BJ (cell line): ENCODE measurements around the gene TH. TPM values are rescaled to one million over a fixed set of nuclear protein-coding genes. Genes with fewer than 3 reads are reported as not detected.

Source experiments
- CTCF ChIA-PET: fragments of 350-600 bp; formaldehyde crosslinking; extraction: SDS; loops from one replicate; lab custom pipeline; 2021; ENCODE audit warnings: antibody characterized with exemption, inconsistent platforms; lab: Yijun Ruan, JAX
- POLR2A ChIA-PET: fragments of 300-600 bp; sonication (Branson Sonifier 250); formaldehyde crosslinking; extraction: SDS; loops from one replicate; lab custom pipeline; 2021; ENCODE audit warnings: antibody characterized with exemption; lab: Charles Lee
- DNase-seq: peaks from one replicate; pipeline ENCODE4 v3.0.0-alpha.2; 2011; ENCODE audit warnings: low read depth
- H3K27me3 ChIP-seq: 2 replicates; pipeline ENCODE4 v1.6.0; 2011; ENCODE audit warnings: low read length; ENCODE audit not compliant: control insufficient read depth, insufficient read depth
- H3K36me3 ChIP-seq: 2 replicates; pipeline ENCODE4 v1.5.1; 2011; ENCODE audit warnings: low read length; ENCODE audit not compliant: control insufficient read depth, insufficient read depth
- H3K4me3 ChIP-seq: 2 replicates; pipeline ENCODE4 v1.5.1; 2011; ENCODE audit warnings: low read depth, mild to moderate bottlenecking, control low read depth, low read length
- polyA plus RNA-seq: library from polyadenylated mRNA; depleted of rRNA; stranded (reverse); fragments of >200 nt; gene quantifications from 2 replicates; pipeline ENCODE4 v1.2.3, GENCODE V29; 2011
- TF ChIP-seq, protein P1 (sequence below): IDR thresholded peaks from 2 replicates; pipeline ENCODE4 v1.5.1; 2011; ENCODE audit warnings: low read depth, mild to moderate bottlenecking, control low read depth, inconsistent platforms, low read length, moderate library complexity; ENCODE audit not compliant: insufficient read depth

TH gene
- polyA plus RNA-seq, 1 experiment, result not detected

DNA sequence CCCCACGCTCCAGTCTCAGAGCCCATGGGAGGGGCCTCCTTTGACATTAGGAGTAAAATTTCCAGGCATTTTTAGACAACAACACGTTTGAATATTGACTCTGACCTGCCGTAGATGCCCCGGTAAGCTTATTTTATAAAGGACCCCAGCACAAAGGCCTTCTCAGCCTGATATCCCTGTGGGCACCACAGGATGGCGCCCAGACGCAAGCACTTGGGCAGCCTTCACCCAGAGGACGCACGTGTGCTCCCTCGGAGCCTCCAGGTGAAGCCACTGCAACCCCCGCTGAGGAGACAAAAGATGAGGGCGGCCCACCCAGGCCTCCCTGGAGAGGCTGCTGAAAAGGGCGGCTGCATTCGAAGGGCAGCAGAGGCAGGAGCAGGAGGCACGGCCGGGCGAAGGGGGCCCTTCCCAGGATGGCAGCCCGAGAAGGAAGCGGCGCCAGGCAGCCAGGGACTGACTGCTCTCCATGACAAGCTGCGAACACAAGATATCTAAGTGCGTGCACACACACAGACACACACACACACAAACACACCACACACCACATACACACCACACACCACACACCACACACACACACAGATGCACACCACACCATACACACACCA is 15.2 kb upstream of the TH start:
- no peaks in the 10 kb centered on the region for H3K36me3 ChIP-seq
- TF ChIP-seq, protein P1, sequence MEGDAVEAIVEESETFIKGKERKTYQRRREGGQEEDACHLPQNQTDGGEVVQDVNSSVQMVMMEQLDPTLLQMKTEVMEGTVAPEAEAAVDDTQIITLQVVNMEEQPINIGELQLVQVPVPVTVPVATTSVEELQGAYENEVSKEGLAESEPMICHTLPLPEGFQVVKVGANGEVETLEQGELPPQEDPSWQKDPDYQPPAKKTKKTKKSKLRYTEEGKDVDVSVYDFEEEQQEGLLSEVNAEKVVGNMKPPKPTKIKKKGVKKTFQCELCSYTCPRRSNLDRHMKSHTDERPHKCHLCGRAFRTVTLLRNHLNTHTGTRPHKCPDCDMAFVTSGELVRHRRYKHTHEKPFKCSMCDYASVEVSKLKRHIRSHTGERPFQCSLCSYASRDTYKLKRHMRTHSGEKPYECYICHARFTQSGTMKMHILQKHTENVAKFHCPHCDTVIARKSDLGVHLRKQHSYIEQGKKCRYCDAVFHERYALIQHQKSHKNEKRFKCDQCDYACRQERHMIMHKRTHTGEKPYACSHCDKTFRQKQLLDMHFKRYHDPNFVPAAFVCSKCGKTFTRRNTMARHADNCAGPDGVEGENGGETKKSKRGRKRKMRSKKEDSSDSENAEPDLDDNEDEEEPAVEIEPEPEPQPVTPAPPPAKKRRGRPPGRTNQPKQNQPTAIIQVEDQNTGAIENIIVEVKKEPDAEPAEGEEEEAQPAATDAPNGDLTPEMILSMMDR, result peak; percentile 46; the same call in 1 of the 2 replicates
- POLR2A ChIA-PET, result no interaction called here
- CTCF ChIA-PET, result interaction anchor here (0.7 to 5.8 kb wide), 7 partner anchors 8 to 345 kb away, joined by 3 to 36 read pairs (median 5); partner anchors contain the start of gene TH
- H3K4me3 ChIP-seq, result no peak overlapping the region
- DNase-seq, result no peak
- peaks cover 1% of the 10 kb centered on the region for H3K27me3 ChIP-seq

DNA sequence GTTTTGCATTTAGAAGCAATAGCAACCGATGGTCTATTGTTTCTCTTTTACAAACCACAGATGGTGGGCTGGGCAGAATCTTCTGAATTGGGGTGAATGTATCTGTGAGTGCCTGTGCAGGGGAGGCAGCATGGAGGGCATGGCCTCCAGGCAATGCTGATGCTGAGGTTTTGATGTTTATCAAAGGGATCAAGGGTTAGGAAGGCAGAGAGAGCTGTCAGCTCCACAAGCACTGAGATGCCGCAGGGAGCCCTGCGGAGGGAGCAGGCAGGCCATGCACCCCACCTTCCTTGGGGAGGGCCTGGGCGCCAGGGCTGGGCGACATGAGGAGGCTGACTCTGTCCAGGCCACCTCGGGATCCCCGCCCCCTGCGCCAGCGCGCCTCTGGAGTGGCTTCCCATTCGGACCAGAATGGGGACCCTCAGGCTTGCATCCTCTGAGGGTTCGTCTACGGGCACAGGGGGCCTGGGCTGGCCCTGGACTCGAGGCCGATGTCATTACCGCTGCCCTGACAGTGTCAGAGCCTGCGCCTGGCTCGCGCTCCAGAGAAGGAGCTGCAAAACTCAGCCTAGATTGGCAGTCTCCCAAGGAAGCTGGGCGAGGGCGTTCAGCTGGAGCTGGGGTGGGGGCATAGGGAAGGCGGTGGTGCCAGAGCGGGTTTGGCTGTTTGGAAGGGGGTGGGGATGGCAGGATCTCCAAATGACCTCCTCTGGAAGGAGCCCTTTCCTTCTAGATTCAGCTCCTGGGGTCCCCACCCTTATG is 13.9 kb upstream of the TH start:
- no peak overlapping the region for H3K4me3 ChIP-seq
- ChIA-PET CTCF (interaction anchor here (0.9 to 5.8 kb wide), 8 partner anchors 9 to 242 kb away, joined by 3 to 36 read pairs (median 4); partner anchors contain the start of gene TSSC4), POLR2A (no interaction called here)
- TF ChIP-seq, protein P1, result no peak
- DNase-seq, result no peak
- H3K27me3 ChIP-seq, result no peaks in the 10 kb centered on the region; the same call in none of the 2 replicates
- H3K36me3 ChIP-seq, result no peaks in the 10 kb centered on the region

DNA sequence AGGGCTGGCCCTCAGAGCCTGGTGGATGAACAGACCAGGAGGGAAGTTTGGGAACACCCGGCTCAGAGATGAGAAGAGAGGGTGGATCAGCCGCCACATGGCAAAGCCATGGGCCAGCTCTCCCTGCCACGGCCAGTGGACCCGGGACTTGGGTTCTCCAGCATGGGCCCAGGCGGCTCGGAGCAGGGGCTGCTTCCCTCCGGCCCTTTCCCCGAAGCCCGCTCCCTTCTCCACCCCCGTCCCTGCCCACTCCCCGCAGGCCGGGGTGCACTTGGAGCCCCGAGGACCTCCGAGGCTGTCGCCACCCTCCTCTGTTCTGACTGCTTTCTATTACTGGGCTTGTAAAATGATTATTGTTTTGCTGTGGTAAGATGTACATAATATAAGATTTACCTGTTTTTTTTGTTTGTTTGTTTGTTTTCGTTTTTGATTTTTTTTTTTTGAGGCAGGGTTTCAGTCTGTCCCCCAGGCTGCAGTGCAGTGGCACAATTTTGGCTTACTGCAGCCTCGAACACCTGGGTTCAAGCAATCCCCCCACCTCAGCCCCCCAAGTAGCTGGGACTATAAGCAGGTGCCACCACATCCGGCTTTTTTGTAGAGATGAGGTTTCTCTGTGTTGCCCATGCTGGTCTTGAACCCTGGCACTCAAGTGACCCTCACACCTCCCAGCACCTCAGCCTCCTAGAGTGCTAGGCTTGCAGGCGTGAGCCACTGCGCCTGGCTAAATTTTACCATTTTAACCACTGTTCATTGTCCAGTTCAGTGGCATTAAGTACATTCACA is 11.3 kb upstream of the TH start:
- no peak for DNase-seq
- TF ChIP-seq, protein P1, result no peak
- no peaks in the 10 kb centered on the region; the same call in 1 of the 2 replicates for H3K27me3 ChIP-seq
- H3K36me3 ChIP-seq, result no peaks in the 10 kb centered on the region
- CTCF ChIA-PET, result interaction anchor here (0.6 to 5.8 kb wide), 5 partner anchors 12 to 709 kb away, joined by 3 to 36 read pairs (median 3); no protein-coding TSS in a partner anchor
- POLR2A ChIA-PET, result no interaction called here
- no peak overlapping the region for H3K4me3 ChIP-seq

DNA sequence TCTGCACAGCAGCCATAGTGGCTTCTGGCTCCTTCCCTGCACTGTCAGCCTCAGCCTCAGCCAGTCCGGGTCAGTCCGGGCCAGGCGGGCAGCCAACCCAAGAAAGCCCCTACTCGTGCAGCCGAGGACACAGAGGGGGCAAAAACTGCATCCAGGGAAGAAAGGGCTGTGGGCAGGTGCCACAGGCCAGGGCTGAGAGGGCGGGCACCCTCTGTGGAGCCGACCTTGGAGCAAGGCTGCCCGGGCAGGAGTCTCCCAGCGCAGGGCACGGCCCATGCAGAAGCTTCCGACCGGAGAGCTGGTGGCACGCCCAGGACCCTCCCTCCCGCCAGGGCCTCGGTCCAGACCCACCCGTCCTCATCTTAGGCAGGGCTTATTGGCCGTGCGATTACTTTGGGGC is 10.5 kb upstream of the TH start:
- H3K4me3 ChIP-seq, result no peak overlapping the region
- ChIA-PET CTCF (interaction anchor here (0.7 to 5.8 kb wide), 3 partner anchors 238 to 710 kb away, joined by 3 to 36 read pairs (median 3); no protein-coding TSS in a partner anchor), POLR2A (no interaction called here)
- TF ChIP-seq, protein P1, result no peak
- no peak for DNase-seq
- H3K36me3 ChIP-seq, result no peaks in the 10 kb centered on the region
- H3K27me3 ChIP-seq, result no peaks in the 10 kb centered on the region; the same call in 1 of the 2 replicates
